Parathyroid adenoma (tissue), 2 donors: Measurements from ENCODE around the gene SMIM20.

Experiments used
- H2AFZ ChIP-seq: fragments of 300-600 bp; sonication (generic); one replicate; pipeline ENCODE4 v1.7.0; 2017; ENCODE audit warnings: antibody characterized with exemption, mild to moderate bottlenecking
- H3K27ac ChIP-seq: fragments of 300-600 bp; sonication (generic); one replicate; pipeline ENCODE4 v1.7.0; 2017
- H3K27me3 ChIP-seq: fragments of 300-600 bp; sonication (generic); one replicate; pipeline ENCODE4 v1.7.0; 2017; ENCODE audit warnings: low read length; ENCODE audit not compliant: control insufficient read depth, insufficient read depth
- H3K36me3 ChIP-seq: fragments of 300-600 bp; sonication (generic); one replicate; pipeline ENCODE4 v1.7.0; 2017; ENCODE audit warnings: low read length; ENCODE audit not compliant: control insufficient read depth, insufficient read depth
- H3K4me1 ChIP-seq: fragments of 300-600 bp; sonication (generic); one replicate; pipeline ENCODE4 v1.7.0; 2017; ENCODE audit warnings: control low read depth
- H3K4me2 ChIP-seq: fragments of 300-600 bp; sonication (generic); one replicate; pipeline ENCODE4 v1.7.0; 2017; ENCODE audit warnings: low read length
- H3K4me3 ChIP-seq: fragments of 300-600 bp; sonication (generic); one replicate; pipeline ENCODE4 v1.7.0; 2017; ENCODE audit warnings: low read depth, low read length
- H3K79me2 ChIP-seq: fragments of 300-600 bp; sonication (generic); one replicate; pipeline ENCODE4 v1.7.0; 2017; ENCODE audit warnings: control low read depth
- H3K9ac ChIP-seq: fragments of 300-600 bp; sonication (generic); one replicate; pipeline ENCODE4 v1.7.0; 2017; ENCODE audit warnings: mild to moderate bottlenecking
- H3K9me3 ChIP-seq: fragments of 300-600 bp; sonication (generic); one replicate; pipeline ENCODE4 v1.7.0; 2017; ENCODE audit warnings: low read length; ENCODE audit not compliant: control insufficient read depth
- CTCF ChIP-seq: fragments of 300-600 bp; sonication (generic); IDR thresholded peaks from one replicate; pipeline ENCODE4 v1.7.0; 2017; ENCODE audit warnings: antibody characterized with exemption, mild to moderate bottlenecking
- donor health status: primary hyperparathyroidism.

SMIM20 gene

GRCh38 chr4:25949994-25950393 lies 36.0 kb downstream of the SMIM20 start:
- Histone ChIP-seq H3K4me1 (no peaks in the 10 kb centered on the region), H3K27ac (no peak overlapping the region), H3K27me3 (no peaks in the 10 kb centered on the region), H3K9ac (no peak overlapping the region), H2AFZ (no peak overlapping the region), H3K4me2 (no peak overlapping the region), H3K4me3 (no peak overlapping the region), H3K79me2 (no peaks in the 10 kb centered on the region), H3K36me3 (no peaks in the 10 kb centered on the region), H3K9me3 (no peaks in the 10 kb centered on the region)
- no peak for TF ChIP-seq CTCF

- Histone ChIP-seq H3K4me3 (no peak overlapping the region), H3K4me1 (no peaks in the 10 kb centered on the region), H3K36me3 (no peaks in the 10 kb centered on the region), H3K4me2 (no peak overlapping the region), H3K9ac (no peak overlapping the region), H3K9me3 (no peaks in the 10 kb centered on the region), H3K27me3 (no peaks in the 10 kb centered on the region), H3K27ac (no peak overlapping the region), H2AFZ (no peak overlapping the region), H3K79me2 (no peaks in the 10 kb centered on the region)
- no peak for TF ChIP-seq CTCF
Measured at GRCh38 chr4:25950461-25951389, 36.7 kb downstream of the SMIM20 start.

- Histone ChIP-seq H2AFZ (no peak overlapping the region), H3K4me1 (no peaks in the 10 kb centered on the region)
- no peak for TF ChIP-seq CTCF
Measured at GRCh38 chr4:25951390-25951952, 37.5 kb downstream of the SMIM20 start.

GRCh38 chr4:25953740-25954139 lies 39.7 kb downstream of the SMIM20 start:
- Histone ChIP-seq H3K27ac (no peak overlapping the region), H3K4me3 (no peak overlapping the region), H3K9ac (no peak overlapping the region), H3K36me3 (no peaks in the 10 kb centered on the region), H3K27me3 (no peaks in the 10 kb centered on the region), H3K4me2 (no peak overlapping the region), H3K79me2 (no peaks in the 10 kb centered on the region), H3K9me3 (no peaks in the 10 kb centered on the region), H2AFZ (no peak overlapping the region), H3K4me1 (no peaks in the 10 kb centered on the region)
- TF ChIP-seq CTCF: no peak

More at GRCh38 chr4:25951390-25951952, 37.5 kb downstream of the SMIM20 start:
- Histone ChIP-seq H3K36me3 (no peaks in the 10 kb centered on the region), H3K79me2 (no peaks in the 10 kb centered on the region), H3K9me3 (no peaks in the 10 kb centered on the region), H3K4me2 (no peak overlapping the region), H3K4me3 (no peak overlapping the region), H3K27ac (no peak overlapping the region), H3K9ac (no peak overlapping the region), H3K27me3 (no peaks in the 10 kb centered on the region)
